ENCODE data around the gene GRK5.
"Not testable (repeated sequence)": the region's sequence is repeated elsewhere in the genome, so short reads cannot be mapped to it uniquely, and the experiment has no call there.

DNA sequence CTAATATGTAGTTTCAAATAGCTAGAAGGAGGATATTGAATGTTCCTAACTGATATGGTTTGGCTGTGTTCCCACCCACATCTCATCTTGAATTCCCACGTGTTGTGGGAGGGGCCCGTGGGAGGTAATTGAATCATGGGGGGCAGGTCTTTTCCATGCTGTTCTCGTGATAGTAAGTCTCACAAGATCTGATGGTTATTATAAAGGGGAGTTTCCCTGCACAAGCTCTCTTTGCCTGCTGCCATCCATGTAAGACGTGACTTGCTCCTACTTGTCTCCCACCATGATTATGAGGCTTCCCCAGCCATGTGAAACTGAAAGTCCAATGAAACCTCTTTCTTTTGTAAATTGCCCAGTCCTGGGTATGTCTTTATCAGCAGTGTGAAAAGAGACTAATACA lies 25.1 kb downstream of the GRK5 start:
- TF ChIP-seq, protein P1, sequence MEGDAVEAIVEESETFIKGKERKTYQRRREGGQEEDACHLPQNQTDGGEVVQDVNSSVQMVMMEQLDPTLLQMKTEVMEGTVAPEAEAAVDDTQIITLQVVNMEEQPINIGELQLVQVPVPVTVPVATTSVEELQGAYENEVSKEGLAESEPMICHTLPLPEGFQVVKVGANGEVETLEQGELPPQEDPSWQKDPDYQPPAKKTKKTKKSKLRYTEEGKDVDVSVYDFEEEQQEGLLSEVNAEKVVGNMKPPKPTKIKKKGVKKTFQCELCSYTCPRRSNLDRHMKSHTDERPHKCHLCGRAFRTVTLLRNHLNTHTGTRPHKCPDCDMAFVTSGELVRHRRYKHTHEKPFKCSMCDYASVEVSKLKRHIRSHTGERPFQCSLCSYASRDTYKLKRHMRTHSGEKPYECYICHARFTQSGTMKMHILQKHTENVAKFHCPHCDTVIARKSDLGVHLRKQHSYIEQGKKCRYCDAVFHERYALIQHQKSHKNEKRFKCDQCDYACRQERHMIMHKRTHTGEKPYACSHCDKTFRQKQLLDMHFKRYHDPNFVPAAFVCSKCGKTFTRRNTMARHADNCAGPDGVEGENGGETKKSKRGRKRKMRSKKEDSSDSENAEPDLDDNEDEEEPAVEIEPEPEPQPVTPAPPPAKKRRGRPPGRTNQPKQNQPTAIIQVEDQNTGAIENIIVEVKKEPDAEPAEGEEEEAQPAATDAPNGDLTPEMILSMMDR (IDR thresholded peaks at IDR 0.05; ENCODE audit: low read length): not testable (repeated sequence)
- not testable (repeated sequence) for TF ChIP-seq EZH2 (optimal IDR thresholded peaks at IDR 0.05; ENCODE audit: low read depth, low read length); EZH2phosphoT487 (IDR thresholded peaks at IDR 0.05; ENCODE audit: low read length)

Data from MM.1S (cell line).